Activated CD8-positive, alpha-beta memory T cell treated with anti-CD3 and anti-CD28 coated beads, Interleukin-2, amount 50 U/mL, for 48 hours (primary cell): ENCODE measurements around the gene APOBEC3A.
"Not testable (repeated sequence)": the region's sequence is repeated elsewhere in the genome, so short reads cannot be mapped to it uniquely, and the experiment has no call there.

Source experiments
- DNase-seq: peaks from one replicate; pipeline ENCODE4 v3.0.0-alpha.2; 2020

Gene APOBEC3A

DNA sequence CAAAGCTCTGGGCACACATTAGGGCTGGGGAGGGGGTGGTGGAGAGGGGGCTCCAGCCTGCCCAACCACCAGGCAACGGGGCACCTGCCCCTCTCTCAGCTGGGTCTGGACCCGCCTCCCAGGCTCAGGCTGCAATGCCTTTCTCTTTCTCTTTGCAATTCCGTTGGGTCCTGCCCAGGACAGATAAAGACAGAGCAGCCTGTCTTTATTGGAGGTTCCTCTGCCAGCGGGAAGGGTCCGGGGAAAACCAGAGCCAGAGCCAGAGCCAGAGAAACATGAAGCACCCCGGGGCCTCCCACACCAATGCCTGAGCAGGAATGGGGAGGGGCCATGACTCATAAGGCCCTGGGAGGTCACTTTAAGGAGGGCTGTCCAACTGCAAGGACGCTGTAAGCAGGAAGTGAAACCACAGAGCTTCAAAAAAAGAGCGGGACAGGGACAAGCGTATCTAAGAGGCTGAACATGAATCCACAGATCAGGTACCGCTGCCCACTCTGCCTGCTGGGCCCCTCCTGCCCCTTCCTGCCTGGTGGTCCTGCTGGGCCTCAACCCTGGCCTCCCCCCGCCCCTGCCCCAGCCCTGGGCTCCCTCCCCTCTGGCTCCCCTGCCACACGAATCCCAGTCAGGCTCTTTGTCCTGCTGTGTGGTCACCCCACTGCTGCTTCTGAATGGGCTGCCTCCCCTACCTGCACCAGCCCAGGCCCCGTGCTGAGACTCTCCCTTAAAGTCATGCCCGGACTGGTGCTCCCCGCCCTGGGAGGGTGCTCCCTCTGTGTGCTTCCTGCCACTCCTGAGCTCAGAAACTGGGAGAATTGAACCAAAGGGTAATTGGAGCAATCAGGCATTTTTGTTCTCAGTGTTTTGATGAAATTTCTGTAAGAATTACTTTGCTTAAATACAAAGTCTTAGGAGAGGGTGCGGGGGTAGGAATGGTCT, 24.9 kb downstream of the APOBEC3A start, which contains the start of gene APOBEC3B:
TSS of gene APOBEC3B (plus strand) at position 356 of the 936 bp plus-strand sequence. CDS start at position 463, 107 bp downstream.
- DNase-seq, result peak; percentile 77

DNA sequence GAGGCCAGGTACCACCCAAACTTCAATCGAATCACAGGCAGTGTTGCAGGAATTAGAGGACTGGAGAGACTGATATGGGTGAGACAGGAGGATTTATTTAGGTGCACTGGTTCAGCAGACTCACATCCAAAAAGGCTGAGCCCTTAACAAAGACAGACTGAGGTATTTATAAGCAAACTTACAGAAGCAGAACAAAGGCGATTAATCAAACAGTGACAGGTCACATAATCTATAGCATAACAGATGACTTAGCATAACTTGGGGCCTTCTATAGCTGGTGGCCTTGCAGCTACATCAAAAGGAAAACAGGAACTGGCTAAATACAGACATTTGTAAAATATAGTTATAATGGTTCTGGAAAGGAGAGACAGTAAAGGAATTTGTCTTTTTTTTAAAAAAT, 26.8 kb downstream of the APOBEC3A start:
- DNase-seq, result no peak

DNA sequence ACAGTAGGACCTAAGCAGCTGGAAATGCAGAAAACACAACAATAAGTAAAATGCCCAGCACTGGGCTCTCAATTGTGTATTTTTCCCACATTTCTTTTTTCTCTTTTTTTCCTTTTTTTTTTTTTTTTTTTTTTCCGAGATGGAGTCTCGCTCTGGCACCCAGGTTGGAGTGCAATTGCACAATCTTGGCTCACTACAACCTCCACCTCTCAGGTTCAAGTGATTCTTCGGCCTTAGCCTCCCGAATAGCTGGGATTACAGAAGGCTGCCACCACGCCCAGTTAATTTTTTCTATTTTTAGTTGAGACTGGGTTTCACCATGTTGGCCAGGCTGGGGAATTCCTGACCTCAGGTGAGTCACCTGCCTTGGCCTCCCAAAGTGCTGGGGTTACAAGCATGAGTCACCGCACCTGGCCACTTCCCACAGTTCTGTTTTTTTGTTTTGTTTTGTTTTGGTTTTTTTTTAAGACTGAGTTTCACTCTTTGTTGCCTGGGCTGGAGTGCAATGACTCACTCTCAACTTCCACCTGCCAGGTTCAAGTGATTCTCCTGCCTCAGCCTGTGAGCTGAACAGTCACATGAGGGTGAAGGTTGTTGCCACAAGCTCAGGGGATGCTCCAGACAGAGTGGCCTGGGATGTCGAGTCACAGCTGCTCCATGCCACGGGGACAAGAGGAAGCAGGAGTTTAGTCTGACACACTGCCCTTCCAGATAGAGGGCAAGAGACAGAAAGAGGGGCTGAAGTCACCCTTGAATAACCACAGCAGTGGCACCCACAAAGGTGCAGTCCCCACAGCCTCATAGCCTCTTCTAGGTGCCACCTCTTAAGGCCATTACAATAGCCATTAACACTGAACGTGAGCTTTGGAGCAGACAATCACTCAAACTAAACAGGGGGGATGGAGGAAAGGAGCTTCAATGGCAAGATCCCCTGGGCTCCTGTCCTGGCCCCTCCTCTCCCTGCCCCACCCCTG, 27.7 kb downstream of the APOBEC3A start:
- DNase-seq, result peak; percentile 81

DNA sequence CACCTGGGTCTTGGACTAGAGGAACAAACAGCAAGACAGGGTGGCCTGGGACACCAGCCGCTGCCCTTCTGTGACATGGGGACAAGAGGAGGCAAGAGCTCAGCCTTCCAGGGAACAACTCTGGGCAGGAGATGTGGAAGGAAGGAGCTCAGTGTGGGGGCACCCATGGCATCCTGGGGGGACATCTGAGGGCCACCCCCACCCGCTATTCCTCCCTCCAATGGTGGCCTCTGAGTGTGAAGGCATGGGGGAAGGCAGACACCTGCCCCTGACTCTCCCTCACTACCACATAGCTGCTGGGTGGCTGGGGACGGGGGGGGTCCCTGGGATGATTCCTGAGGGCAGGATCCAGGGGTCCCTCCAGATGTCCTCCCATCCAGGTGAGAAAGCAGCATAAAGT, 29.2 kb downstream of the APOBEC3A start:
- no peak for DNase-seq

DNA sequence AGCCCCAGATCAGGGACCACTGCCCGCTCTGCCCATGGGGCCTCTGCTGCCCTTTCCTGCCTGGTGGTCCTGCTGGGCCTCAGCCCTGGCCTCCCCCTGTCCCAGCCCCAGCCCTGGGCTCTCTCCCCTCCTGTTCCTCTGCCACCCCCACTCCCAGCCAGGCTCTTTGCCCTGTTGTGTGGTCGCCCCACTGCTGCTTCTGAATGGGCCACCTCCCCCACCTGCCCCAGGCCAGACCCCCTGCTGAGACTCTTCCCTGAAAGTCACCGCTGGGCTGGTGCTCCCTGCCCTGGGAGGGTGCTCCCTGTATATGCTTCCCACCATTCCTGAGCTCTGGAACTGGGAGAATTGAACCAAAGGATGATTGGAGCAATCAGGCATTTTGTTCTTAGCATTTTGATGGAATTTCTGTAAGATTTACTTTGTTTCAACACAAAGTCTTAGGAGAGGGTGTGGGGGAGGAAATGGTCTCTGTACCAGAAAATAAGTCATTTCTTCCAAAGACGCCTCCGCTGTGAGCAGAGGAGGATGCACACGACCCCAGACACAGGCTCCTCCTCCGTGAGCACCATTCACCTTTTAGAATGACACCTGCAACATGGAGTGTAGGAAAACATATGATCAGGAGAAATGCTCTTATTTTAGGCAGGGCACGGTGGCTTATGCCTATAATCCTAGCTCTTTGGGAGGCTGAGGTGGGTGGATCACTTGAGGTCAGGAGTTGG, 29.9 kb downstream of the APOBEC3A start:
- DNase-seq, result no peak

DNA sequence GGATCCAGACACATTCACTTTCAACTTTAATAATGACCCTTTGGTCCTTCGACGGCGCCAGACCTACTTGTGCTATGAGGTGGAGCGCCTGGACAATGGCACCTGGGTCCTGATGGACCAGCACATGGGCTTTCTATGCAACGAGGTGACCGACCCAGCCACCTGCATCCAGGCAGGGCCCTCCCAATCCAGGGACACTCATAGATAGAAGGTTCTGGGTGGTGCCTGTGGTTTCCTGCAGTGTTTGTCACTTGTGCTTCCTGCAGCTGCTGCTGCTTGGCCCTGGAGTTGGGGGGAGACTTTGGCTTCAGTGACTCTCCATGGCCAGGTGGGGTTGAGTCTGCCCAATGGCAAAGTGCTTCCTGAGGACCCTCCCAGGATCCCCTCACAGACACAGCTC, 32.1 kb downstream of the APOBEC3A start:
- DNase-seq, result no peak

DNA sequence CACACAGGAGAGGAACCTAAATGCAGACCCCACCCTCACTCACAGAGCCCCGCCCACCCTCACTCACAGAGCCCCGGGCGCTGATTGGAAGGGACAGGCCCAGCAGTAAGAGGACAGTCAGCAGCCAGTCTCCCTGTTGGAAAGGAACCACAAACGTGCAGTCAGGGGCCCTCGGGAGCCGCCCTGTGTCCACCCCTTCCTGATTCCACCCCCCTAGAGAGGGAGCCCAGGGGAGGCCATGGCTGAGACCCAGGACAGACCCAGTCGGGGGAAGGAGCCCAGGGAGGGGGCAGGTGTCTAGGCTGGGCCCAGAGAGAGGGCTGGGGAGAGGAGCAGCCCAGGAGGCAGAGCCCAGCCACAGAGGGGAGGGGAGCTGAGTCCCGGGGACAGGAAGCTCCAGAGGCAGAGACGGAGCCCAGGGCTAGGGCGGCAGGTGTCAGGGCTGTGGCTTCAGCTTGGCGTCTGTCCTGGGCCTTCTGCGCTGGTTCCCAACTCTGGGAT, 35.5 kb downstream of the APOBEC3A start:
- not testable (repeated sequence) for DNase-seq

DNA sequence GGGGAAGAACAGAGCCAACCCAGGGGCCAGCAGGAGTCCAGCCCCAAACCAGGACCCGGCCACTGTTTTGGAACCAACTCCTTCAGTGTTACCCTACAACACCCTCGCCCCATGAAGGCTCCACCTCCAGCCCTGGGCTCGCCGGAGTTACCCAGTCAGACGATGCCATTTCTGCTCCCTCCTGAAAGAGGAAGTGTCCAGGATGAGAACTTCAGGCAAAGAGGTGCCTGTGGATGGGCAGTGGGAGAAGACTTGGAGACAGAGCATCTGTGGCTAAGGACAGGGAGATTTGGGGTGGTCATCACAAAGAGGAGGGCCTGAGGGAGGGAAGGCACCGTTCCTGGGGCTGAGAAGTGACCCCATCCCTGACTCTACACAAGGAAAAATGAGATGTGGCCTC, 38.7 kb downstream of the APOBEC3A start:
- no peak for DNase-seq

DNA sequence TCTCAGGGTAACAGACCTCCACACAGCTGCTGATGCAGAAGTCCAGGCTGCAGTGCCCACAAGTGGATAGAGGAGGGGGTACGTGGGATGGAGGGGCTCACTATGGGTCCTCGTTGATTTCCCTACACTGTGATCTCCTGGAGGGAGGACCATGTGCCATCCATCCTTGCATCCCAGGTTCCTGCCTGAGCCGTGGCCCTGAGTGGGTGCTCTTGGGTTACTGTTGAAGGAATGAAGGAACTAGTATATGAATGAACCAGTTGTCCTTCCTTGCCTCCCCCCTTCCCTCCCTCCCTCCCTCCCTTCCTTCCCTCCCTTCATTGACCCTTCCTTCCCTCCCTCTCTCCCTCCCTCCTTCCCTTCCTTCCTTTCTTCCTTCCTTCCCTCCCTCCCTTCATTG, 40.1 kb downstream of the APOBEC3A start:
- DNase-seq, result no peak

DNA sequence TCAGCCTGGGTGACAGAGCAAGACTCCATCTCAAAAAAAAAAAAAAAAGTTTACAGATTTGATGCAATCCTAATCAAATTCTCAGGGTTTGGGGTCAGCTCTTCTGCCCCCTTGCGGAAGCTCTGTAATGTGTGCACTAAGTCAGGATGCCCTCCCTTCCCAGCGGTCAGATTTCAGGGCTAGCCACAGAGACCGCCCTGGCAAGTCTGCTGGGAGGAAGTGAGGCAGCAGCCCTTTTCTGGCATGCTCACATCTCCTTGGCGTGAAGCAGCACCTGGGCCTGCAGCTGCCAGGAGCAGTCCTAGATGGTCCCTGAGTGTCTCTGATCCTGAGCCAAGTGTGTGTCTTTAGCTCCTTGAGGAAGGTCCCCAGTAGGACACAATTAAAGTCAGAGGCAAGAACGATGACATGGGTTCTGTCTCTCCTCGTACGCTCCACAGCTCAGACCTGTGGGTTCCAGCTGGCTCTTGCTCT, 45.8 kb downstream of the APOBEC3A start:
- DNase-seq, result peak; percentile 82

DNA sequence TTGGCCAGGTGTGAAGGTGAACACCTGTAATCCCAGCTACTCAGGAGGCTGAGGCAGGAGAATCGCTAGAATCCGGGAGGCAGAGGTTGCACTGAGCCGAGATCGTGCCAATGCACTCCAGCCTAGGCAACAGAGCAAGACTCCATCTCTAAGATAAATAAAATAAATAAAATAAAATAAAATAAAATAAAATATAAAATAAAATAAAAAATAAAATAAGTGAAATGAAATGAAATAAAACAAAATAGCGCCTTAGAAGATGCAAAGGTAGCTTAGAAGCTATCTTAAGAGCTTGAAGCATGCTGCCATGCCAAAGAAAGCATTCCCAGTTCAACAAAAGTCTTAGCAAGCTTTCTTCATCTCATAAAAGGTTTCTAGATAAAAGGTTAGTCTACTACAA, 49.8 kb downstream of the APOBEC3A start:
- no peak for DNase-seq

DNA sequence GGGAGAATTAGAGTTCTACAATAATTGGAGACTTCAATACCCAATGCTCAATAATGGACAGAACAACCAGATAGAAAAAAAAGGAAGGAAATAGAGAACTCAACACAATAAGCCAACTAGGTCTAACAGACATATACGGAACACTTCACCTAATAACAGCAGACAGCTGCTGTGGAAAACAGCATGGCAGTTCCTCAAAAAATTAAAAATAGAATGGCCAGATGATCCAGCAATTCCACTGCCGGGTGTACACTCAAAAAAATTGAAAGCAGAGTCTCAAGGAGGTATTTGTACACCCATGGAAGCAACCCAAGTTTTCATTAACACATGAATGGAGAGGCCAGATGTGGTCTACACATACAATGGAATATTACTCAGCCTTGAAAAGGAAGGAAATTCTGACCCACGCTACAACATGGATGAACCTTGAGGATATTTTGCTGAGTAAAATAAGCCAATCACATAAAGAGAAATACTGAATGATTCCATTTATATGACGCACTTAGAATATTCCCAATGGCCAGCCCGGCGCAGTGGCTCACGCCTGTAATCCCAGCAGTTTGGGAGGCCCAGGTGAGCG, 51.0 kb downstream of the APOBEC3A start:
- DNase-seq, result not testable (repeated sequence)

DNA sequence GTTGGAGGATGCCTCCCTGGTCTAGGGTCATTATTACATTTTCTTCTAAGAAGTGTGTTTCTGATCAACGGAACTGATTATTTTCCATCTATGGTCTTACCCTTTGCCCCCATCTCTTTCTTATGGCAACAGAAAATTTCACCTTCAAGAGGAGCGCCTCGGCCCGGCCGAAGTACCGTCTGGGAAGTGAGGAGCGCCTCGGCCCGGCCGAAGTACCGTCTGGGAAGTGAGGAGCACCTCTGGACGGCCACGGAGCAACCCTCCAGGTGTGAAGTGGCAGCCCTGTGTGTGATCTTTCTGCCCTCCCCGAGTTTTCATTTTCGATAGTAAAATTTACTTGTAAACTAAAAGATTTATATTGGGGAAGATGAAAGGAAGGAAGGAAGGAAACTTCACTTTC, 53.5 kb downstream of the APOBEC3A start:
- DNase-seq, result no peak
